ENCODE data around the gene COL23A1.

COL23A1 gene

GRCh38 chr5:178606269-178606668, 16.1 kb upstream of the COL23A1 start:
- no peak for TF ChIP-seq CTCF (conservative IDR thresholded peaks at IDR 0.05)
- H3K27ac ChIP-seq, result no peak overlapping the region

- TF ChIP-seq CTCF (conservative IDR thresholded peaks at IDR 0.05), result no peak
Measured at GRCh38 chr5:178605788-178606187, 15.6 kb upstream of the COL23A1 start.

GRCh38 chr5:178602752-178603151, 12.6 kb upstream of the COL23A1 start:
- no peak for TF ChIP-seq CTCF (conservative IDR thresholded peaks at IDR 0.05)
- H3K27ac ChIP-seq, result no peak overlapping the region

More at GRCh38 chr5:178605788-178606187, 15.6 kb upstream of the COL23A1 start:
- H3K27ac ChIP-seq, result no peak overlapping the region

GRCh38 chr5:178595750-178596149, 5.6 kb upstream of the COL23A1 start:
- no peak for TF ChIP-seq CTCF (conservative IDR thresholded peaks at IDR 0.05)
- no peak overlapping the region for H3K27ac ChIP-seq

GRCh38 chr5:178595150-178595549, 5.0 kb upstream of the COL23A1 start:
- TF ChIP-seq CTCF (conservative IDR thresholded peaks at IDR 0.05), result no peak
- no peak overlapping the region for H3K27ac ChIP-seq

- peak; percentile 55 for TF ChIP-seq CTCF (conservative IDR thresholded peaks at IDR 0.05)
- no peak overlapping the region for H3K27ac ChIP-seq
Measured at GRCh38 chr5:178590924-178591423, 781 bp upstream of the COL23A1 start.

GRCh38 chr5:178589180-178590140, 733 bp downstream of the COL23A1 start:
- peak; percentile 22; the same call in 1 of the 2 replicates for TF ChIP-seq CTCF (conservative IDR thresholded peaks at IDR 0.05)
- peak overlapping the region; percentile 1; the same call in 1 of the 2 replicates for H3K27ac ChIP-seq

Data from VCaP (cell line).